Stimulated activated CD8-positive, alpha-beta memory T cell treated with anti-CD3 and anti-CD28 coated beads, Interleukin-2, amount 100 ng/mL, for 48 hours (primary cell): ENCODE measurements around the gene CEP57L1.

Experiments used
- DNase-seq, 2 donors: peaks; one replicate each; pipeline ENCODE4 v3.0.0-alpha.2; 2020; ENCODE audit warnings: low read depth in 2 of 2

The CEP57L1 gene

GRCh38 chr6:109095036-109095834 is at the start of gene CEP57L1:
Gene CEP57L1 (plus strand): TSS chr6:109095507. CDS start chr6:109145222, 49,715 bp downstream.
- peak; percentile 90 to 93 for DNase-seq

- no peak for DNase-seq
Observed at GRCh38 chr6:109048176-109048575, 47.1 kb upstream of the CEP57L1 start.

- DNase-seq = no peak
Observed at GRCh38 chr6:109048670-109049415, 46.5 kb upstream of the CEP57L1 start.

GRCh38 chr6:109050012-109050411 is 45.3 kb upstream of the CEP57L1 start:
- DNase-seq = no peak

GRCh38 chr6:109050447-109051102 is 44.7 kb upstream of the CEP57L1 start:
- DNase-seq = no peak

DNA sequence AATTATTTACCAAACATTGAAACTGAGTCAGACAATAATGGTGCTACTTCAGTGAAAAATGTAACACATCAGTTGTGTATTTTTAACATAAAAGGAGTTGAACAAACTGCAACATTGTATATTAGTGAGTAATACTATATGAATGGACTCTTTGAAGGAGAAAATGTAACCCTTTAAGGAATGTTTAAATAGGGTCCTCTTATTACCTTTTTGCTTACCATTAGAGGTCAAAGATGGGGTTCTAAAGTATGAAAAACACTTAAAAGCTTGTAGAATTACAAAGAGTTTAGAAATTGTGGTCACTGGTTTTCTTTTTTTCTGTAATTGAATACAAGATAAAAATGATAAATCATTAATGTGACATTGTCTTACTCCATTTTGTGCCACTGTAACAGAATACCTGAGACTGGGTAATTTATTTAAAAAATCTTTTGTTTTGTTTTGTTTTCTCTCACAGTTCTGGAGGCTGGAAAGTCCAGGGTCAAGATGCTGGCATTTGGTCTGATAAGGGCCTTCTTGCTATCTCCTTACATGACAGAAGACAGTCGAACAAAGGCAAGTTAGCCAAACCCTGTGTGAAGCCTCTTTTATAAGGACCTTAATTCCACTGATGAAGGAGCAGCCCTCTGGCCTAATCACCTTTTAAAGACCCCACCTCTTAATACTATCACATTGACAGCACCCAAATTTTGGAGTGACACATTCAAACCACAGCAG is 43.8 kb upstream of the CEP57L1 start:
- DNase-seq = no peak

GRCh38 chr6:109052018-109052651 is 43.2 kb upstream of the CEP57L1 start:
- DNase-seq = no peak

DNA sequence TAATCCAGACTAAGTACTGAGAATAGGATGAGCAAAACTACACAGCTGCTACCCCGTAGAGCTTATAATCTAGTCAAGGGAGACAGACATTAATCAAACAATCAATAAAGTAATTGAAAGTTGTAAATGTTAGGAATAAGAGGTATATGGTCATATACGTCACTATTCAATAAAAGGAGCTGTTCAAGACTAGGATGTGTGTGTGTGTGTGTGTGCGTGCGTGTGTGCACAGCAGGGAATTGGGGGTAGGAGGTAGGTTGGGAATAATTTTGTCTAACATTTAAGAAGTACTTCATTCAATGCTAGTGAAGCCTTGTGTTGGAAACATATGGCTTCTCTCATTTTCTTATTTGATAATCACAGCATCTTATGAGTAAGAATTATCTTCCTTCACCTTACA is 42.5 kb upstream of the CEP57L1 start:
- DNase-seq = no peak

DNA sequence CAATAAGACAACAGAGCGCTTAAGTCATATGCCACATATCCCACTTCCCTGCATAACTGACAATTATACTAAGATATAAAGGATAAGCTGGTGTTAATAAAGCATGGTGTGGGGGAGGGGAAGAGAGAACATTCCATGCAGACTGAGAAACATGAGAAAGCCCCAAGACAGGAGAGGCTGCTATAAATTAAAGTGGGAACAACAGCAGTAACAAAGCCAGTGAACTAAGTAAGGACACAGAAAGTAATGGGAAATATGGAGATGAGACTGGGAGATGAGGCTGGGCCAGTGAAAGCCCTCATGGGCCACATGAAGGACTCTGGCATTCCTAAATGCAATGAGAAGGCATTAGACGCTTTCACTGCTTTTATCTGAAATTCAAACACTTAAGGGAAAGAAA is 42.0 kb upstream of the CEP57L1 start:
- DNase-seq = no peak

DNA sequence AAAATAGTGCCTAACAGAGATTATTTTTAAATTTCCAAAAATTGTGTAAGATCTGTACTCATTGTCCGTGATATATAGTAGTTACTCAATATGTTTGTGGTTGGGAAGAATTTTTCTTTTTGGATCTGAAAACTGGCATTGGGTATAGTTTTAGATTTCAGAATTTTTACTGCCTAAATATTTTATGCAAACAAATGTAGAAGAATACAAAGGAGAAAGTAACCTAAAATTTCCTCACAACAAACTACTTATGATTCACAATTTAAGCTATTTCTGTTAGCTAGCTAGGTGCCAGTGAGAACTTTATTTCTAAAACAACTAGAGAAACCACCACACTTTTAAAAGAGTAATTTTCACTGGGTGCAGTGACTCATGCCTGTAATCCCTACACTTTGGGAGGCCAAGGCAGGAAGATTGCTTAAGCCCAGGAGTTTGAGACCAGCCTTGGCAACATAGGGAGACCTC is 39.5 kb upstream of the CEP57L1 start:
- no peak for DNase-seq

DNA sequence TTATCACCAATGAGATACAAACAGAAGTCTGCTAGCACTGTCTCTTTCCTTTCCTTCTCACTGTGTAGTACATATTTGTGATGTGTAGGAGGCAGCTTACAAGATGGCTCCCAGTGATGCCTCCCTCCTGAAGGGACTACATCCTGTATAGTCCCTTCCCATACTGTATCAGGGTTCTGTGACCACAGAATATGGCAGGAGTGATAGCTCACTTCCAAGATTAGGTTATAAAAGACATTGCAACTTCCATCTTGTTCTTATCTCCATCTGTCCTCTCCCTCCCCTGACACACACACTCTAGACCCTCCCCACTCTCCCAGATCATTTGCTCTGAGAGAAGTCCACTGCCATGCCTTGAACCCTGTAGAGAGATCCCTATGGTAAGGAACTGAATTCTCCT is 38.6 kb upstream of the CEP57L1 start:
- no peak for DNase-seq

- DNase-seq = no peak
Observed at GRCh38 chr6:109058620-109059019, 36.7 kb upstream of the CEP57L1 start.

DNA sequence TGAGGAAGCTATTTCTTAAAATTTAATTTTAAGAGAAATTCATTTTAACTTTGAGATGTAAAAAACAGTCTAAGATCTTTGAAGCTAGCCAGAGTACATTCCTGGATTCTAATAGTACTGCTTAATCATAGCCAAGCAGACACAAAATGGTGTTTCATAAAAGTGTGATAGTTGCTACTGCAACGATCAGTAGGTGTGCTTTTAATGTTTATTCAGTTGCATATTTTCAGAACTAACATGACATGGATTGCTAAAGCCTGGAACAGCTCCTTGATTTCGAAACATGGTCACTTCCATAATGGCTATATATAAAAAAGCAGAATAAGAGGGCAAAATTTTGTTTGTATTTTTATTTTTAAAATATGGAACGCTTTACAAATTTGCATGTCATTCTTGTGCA is 36.2 kb upstream of the CEP57L1 start:
- DNase-seq = no peak

- no peak for DNase-seq
Observed at GRCh38 chr6:109059571-109060021, 35.7 kb upstream of the CEP57L1 start.

- DNase-seq = no peak
Observed at GRCh38 chr6:109060571-109060970, 34.7 kb upstream of the CEP57L1 start.

DNA sequence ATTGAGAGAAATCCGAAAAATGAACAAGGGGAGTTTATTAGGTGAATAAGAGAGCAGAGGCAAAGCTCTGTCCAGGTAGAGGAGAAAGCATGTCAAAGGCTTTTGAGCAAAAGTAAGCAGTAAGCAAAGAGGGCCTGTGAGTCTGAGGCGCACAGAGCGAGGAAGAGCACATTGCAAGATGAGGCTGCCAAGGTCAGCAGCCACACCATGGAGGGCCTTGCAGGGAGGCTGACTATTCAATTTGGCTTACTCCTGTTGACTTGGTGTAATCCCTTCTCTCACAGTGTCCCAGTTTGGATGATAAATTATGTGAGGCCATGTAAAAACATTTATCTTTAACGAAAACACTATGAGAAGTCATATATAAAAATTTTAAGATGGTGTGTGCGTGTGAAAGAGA is 33.1 kb upstream of the CEP57L1 start:
- no peak for DNase-seq

DNA sequence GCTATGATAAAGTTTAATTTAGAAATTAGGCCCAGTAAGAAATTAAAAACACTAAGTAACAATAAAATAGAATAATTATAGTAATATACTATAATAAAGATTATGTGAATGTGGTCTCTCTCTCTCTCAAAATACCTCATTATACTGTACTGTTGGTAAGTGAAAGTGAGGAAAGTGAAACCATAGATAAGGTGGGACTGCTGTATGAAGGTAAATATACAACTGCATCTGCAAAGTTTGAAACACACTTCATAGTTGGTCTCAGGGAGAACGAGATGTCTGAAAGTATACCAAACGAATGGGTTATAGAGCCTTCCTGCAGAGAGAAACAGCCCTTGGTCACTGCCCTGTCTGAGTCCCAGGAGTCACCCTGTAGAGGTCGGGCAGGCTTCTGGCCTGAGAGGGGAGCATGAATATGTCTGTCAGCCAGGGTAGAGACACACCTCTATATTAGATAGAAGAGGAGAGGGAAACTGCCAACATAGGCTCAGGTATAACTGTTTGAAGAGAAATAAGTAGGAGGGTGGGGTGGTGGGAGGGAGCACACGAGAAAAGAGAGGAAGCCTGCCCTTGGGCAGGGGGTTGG is 32.4 kb upstream of the CEP57L1 start:
- DNase-seq = no peak

GRCh38 chr6:109069746-109070145 is 25.6 kb upstream of the CEP57L1 start:
- DNase-seq = no peak

- DNase-seq = no peak
Observed at GRCh38 chr6:109071125-109071917, 24.0 kb upstream of the CEP57L1 start.
